Measurements from ENCODE around the gene IGFBP7.

The IGFBP7 gene

DNA sequence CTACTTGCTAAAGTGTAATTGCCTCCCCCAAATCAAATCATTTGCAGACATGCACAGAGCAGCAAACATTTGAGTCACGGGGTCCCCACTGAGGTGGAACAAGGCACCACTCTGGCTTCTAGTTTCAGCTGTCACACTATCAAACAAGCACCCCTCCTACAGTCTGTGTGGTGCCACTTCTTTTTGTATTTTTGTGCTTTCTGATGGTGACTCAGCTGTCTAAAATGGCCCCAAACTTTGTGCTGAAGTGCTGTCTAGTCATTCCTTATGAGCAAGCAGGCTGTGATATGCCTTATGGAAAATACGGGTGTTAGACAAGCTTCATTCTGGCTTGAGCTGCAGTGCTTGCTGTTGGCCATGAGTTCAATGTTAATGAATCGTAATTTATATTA lies 15.4 kb downstream of the IGFBP7 start:
- no peak for DNase-seq

DNA sequence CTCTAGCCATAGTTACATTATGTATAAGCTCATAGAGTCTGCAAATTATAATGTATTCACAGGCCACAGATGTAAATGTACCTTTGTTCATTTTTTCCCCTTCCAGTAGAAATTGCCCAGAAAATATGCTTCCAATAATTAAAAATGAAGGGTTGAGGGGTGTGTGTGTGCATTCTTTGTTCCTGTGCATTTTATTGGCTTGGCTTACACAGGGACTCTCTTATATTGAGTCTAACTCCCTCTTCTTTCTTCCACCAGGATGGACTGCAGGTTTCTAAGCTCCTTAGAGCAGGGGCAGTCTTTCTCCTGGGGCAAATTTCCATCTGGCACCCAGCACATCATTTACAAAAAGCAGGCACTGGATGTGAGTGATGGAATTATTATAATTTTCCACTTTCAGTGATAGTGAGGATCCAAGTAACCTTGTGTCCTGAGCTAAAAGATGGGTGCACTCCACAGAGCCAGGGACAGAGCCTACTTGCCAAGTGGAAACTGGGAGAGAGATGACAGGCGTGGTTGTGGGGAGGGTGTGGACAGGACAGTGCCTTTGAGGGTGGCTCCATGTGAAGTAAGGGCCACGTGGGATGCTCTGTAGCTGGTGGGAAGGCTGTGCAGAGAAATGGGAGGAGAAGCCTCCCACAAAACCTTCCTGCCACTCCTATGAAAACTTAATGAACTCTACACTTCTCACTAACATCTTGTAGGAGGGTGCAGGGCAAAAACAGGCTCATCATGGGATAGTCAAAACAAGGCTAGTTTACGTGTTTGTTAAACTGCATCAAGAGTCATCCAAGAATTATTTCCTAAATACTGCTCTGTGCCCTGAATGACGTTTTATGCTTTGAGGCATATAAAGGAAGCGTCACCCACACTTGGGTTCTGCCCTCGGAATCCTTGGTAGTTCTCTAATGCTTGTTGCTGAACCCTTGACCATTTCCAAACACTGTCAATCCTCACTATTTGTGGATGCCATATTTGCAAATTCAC lies 16.0 kb downstream of the IGFBP7 start:
- DNase-seq = no peak

DNA sequence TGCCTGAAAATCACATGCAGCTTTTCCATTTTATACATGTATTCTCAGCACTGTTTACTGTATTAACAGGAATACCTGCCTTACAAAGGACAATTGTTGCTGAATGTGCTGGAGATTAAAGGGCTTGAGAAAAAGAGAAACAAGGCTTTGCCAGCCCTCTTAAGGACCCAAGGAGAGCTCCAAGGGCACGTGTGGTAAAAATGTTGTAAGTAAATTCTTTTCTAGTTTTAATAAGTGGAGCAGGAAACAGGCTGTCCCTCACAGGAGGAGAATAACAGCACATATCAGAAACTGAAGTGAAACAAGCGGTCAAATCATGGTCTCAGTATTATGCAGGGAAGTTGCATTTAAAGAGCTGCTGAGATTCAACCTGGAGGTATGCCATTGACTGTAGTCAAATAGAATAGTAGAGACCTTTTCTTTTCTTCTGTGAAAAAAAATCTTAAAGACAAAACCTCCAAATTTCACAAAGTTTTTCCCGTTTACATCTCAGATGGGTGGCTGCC lies 18.5 kb downstream of the IGFBP7 start:
- DNase-seq = no peak

DNA sequence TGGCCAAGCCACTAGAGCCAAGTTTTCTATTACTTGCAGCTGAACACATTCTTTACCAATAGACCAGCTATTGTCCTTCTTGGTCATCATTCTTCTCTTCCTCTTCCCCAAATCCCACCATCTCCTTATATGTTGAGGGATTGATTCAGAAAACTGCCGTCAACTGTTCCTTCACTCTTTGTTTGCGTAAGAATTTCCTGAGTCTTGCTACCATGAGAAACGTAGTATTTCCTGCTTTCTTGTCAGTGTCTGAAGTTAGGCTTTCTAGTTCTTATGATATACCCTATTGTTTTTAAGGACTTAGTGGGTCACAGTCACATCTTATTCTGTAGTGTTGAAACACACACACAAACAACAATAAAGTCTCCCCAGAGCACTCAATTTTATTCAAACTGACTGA lies 20.1 kb downstream of the IGFBP7 start:
- DNase-seq = no peak

DNA sequence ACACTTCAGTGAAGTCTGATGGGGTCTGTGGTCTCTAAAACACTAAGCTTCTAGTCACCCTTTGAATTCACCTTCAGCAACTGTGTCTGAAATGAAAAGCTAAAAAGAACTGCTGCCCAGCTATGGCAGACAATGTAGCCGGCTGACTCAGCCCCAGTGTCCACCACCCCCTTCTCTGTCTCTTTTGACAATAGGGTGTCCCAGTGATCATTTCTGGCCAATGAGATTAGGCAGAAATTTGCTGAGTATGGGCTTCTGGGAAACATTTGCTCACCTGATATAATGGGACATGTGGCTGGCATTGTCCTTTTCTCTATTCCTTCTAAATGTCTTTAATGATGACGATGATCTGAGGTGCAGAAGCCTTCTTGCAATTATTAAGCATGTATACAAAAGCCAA lies 20.6 kb downstream of the IGFBP7 start:
- no peak for DNase-seq

DNA sequence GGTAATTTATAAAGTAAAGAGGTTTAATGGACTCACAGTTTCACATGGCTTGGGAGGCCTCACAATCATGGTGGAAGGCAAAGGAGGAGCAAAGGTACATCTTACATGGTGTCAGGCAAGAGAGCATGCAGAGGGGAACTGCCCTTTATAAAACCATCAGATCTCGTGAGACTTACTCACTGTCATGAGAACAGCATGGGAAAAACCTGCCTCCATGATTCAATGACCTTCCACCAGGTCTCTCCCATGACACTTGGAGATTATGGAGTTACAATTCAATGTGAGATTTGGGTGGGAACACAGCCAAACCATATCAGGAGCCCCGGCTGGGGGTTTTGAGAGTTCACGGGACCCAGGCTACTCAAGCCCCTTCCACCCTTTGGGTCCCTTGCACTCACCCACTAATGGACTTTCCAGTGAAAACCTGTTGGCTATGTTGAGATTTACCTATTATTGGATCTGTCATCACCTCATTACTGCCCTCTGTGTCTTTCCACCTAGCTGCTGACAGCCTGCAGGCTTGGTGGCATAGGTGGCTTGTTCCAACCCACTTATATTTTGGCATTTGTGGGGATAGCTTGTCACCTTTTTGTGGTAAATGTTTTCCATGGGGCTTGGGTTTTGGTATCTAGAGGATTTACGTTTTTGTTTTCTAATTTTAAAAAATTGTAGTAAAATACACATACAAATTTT lies 24.0 kb downstream of the IGFBP7 start:
- DNase-seq = no peak

DNA sequence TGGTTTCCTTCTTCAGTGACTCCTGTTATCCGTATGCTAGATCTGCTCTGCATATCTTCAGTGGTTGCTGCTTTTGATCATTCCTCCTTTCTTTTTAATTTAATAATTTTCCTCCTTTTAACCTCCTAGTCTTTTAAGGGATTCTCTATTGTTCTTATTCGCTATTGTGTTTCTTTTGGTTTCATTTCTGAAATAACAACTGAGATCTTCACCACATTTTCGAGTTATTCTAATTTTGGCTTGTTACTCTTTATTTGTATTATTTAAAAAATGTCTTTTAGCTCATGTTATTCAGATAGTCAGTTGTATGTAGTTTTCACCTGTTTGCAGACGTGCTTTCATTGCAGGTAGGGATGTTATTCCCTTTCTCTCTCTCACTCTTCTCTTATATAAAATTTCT lies 24.9 kb downstream of the IGFBP7 start:
- DNase-seq = no peak

DNA sequence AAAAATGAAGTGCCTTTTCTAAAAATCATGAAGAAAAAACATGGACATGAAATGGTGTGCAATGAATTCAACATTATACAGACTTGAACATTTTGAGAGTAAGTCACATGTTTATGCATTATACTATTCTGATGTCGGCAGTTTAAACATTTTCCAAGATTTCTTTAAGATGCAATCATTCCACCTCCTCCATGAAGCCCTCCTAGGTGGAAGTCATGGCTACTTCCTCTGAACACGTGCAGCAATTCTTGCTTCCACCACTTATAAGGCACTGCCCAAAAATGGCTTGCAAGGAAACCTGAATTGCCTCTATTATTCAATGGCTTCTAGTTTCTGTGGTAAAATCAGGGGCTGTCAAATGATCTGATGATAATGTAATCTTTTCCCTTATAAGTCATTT lies 25.8 kb downstream of the IGFBP7 start:
- no peak for DNase-seq

DNA sequence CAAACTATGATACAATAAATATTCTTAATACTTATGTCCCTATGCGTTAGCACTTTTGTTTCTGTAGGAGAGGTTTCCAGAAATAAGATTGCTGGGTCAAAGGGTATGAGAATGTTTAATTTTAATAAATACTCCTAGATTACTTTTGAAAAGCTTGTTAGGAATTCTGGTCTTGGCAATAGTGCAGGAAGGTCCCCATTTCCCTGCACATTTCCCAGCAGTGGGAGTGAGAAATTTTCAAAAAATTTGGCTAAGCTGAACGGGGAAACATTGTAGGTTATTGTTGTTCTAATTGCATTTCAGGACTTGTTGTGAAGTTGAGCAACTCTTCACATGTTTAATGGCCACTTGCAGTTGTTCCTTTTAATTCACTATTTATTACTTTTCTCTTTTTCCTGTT lies 27.1 kb downstream of the IGFBP7 start:
- DNase-seq = no peak

DNA sequence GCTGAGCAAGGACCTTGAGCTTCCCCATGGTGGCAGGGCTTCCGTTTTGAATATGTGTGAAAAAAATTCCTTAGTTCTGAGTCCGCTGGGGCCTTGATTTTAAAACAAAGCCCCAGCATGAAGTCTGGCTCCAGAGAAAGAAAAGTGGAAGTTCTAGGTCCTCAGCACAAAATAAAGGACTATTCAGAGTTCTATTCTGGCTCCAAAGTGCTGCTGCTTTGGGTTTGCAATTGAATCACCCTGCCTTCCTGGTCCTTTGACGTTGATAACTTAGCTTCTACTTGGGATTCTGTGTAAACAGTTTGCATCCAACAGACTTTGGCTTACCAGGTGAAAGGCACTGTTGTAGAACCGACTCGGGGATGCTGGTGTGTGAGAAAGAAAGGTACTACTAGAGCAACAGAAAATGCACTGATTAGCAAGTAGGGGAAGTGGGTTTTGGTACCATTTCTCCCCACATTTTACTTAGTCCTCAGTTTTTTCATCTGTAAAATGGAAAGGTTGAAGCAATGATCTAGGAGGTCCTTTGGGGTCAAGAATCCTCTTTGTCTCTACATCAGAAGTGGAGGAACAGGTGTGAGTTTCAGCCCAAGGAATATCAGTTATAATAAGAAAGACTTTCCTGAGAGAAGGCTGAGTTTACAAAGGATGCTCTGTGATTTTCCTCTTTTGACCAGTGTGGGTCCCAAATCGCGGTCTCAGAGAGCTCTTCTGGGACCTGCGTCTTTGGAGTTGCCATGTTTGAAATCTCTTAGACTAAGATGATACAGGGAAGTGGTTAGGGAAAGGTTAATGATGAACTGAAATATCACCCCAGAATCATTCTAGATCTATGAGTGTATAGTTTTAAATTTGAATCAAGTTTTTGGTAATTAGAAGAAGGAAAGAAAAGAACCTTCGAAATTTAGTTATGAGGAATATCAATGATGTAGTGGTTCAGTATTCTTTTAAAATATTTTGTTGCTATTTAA lies 28.2 kb downstream of the IGFBP7 start:
- DNase-seq = no peak

DNA sequence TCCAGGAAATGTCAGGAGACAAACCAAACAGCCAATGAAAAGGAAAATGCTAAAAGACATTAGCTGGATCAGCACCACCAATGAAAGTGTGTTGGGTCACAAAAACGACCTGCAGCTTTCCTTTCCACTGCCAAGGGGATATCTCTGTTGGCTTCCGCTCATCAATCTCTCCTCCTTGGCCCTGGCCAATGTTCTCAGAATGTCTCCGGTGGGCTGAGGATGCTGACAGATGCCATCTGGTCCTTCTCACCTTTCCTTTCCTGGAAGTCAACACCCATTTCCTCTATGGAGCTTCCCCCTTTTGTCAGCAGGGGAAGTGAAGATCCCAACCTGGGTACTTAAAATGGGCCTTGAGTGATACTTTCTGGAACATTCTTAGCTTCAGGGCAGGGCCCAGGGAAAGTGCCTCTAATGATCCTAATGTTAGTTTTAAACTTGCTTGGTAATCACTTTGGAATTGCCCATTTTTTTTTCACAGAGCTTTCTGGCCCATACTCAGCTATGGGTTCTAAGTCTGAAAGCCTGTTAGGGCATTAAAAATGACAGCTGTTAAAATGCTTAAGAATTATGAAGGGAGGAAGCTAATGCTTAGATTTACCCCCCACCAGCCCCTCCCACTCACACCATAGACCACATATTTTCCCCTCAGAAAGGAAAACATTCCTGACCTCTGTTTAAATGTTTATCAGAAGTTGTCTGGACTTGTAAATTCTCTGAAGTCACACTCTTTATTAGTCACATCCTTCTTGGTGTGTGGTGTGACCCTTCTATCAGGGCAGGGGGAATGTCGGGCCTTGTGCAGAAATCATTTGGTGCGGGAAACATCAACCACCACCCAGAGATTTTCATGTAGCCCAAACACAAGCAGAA lies 29.2 kb downstream of the IGFBP7 start:
- no peak for DNase-seq

DNA sequence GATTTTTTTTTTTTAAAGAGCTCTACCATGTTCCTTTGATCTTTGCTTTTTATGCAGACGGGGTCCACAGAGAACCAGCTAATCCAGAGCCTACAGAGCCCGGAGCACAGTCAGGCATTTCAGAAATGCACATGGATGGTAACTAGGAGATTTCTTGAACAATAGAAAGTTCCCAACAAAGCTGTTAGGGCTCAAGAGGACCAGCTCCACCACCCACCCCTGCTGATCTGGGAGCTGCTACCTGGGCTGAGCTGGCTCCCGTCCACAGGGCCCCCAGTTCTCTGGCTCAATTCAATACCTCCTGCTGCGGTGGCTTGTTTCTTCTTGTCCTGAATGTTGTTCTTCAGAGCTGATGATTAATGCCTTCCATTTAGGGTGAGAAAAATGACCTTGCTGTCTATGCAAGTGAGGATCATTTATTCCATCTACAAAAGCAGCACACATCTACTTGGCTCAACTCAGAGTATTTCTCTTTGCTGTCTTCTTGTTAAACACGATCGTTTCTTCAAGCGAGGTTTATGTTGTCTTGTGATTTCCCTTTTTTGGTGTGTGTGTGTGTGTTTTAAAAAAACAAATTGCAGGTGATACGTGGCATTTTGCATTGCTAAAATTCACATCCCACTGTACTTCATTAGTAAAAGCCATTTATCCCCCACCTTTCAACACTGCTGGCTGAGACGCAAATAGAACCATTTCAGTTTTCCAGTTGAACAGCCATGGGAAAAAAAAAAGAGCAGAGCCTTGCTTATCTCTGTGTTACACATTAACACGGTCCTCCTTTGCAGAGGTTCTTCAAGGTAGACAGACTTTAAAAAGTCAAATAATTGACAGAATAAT lies 31.3 kb downstream of the IGFBP7 start:
- peak in 2 of 3 experiments; percentile 93 to 98 for DNase-seq

DNA sequence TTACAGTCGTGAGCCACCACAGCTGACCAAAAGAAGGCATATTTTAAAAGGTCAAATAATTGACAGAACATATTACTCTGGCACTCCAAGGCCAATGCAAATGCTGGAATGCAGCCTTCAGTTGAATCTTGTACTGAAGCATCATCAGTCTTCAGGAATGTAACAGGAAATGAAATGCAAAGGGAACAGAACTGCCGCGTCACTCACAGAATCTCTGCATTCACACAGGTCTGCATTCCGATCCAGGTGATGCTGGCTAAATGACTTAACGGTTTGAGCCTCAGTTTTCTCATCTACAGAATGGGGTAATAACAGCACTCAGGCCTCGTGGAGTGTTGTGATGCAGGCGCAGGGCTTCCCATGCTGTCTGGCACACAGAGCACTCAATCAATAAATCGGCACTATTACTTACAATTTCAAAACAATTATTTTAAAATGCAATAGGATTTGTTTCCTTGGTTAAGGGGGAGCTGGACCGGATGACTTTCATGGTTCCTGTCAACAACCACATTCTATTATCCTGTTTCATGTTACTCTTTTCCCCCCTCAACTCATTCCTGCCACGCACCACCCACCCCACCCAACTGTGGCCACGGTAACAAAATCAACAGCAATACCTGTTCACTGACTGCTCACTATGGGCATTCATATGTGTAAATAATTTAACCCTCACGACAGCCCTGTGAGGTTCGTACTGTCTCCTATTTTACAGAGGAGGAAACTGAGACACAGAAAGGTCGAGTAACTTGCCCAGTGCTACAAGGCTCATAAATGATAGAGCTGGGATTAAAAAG lies 32.4 kb downstream of the IGFBP7 start:
- DNase-seq = no peak

DNA sequence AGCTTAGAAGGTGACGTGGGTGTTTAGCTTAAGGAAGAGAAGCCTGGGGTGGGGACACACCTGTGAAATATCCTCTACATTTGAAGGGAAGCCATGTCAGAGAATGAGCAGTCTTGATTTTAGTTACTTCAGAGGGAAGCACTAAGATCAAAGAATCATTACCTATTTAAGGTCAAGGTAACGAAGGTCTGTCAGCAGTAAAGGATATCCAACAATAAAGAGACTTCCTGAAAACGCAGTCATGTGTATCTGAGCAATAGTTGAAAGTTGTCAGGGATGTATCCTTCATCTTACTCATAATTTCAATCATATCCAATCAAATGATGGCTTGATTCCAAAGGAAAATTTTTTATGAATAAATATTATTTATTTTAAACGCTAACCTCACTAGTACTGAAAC lies 33.5 kb downstream of the IGFBP7 start:
- no peak for DNase-seq

DNA sequence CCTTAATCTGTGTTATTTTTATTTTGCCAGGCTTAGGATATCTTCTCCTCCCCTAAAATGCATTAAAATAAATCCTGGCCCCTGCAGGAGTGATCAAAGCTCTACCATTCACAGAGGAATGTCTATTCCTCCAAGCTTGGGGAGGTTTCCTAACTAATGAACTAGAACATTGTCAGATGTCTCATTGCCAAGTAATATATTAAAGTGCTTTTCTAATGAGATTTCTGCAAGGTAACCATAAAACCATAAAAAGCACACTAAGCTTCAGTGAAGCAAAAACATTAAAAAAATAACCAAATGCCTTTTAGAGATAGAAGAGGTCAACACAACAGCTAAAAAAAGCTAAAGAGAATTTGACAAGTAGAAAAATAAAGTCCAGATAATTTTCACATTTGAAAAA lies 34.8 kb downstream of the IGFBP7 start:
- no peak for DNase-seq

DNA sequence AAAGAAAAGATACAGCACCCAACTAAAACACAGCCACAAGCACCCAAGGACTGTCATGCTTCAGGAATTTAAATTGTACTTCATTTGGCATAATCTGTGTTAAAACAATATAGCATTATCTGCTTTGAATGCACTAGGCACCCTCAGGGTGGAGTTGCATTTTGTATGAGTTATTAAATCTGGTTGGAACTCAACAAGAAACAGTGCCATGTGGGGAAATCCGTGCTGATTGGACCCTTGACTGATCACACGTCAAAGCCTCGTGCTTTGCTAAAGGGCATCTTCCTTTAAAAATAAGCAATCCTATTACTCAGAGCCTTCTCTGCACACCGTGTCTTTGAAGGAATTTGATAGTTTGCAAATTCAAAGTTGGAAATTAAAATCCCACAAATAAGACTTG lies 35.4 kb downstream of the IGFBP7 start:
- DNase-seq = no peak

DNA sequence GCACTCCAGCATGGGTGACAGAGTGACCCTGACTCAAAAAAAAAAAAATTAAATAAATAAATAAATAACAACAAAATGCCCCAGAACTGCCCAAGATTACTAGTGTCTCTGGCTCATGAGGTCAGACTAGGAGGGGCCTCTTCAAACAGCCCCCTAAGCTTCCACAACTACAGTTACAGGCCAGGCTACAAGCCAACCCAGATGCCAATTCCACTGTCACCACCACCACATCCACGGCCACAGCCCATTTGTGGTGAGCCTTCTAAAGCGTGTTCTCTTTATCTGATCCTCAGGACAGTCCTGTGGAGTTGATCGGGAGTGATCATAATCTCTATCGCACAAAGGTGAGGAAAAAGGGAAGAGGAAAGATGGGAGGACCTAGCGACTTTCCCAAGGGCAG lies 36.6 kb downstream of the IGFBP7 start:
- DNase-seq = no peak

DNA sequence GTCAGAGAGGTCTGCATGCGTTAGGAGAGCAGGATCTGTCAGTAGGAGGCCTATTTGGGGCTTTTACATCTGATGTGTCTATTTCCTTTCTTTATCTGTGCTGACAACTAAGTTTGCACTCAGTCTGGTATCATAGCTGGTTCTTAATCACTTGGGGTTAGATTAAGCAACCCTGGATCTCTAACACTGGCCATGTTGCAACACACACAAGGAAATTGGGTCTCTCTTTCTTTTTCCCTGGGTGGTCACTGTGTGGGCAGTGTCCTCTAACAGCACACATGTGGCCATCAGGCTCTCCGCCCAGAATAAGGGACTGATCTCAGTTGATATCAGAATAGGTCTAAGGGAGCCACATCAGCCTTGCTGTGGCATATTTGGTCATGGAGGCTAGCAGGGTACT lies 38.9 kb downstream of the IGFBP7 start:
- no peak for DNase-seq

DNA sequence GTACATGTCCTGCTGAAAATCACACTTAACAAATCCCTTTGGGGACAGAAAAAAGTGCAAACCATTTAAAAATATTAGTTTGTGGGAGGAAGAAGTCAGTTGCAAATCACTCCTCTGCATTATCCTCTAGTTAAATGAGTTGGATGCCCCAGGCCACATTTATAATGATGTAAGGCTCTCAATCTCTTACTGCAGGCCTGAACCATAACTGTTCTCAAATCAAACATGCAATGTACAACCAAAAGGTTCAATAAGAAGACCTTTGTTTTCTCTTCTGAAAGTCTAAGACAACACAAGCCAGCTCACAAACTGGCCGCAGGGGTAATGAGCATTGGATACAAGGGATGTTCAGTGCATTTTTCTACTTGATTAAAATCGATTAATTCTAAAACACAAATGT lies 39.7 kb downstream of the IGFBP7 start:
- no peak for DNase-seq

Data from NCI-H1417 (cell line).